ENCODE results near the gene MAP2K5.

- no peak for TF ChIP-seq CTCF (conservative IDR thresholded peaks at IDR 0.05)
- TF ChIP-seq ZFX (IDR thresholded peaks at IDR 0.05): no peak
Observed at GRCh38 chr15:67685716-67686115, 143.2 kb downstream of the MAP2K5 start.
